IMR-90 (cell line): ENCODE data around the gene SOX6. TPM values are rescaled to one million over a fixed set of nuclear protein-coding genes. Genes with fewer than 3 reads are reported as not detected.

Source experiments
- ATAC-seq: fragments of 200-7000 bp; cut with Tn5 transposase; 2 replicates; pipeline ENCODE4 v1.9.1; 2020; ENCODE audit warnings: low read depth, mild to moderate bottlenecking, moderate library complexity
- BruUV-seq: library from RNA; stranded (reverse); fragments of 400-500 nt; replicated peaks from 2 replicates; lab custom pipeline; 2021; lab: Mats Ljungman, UMichigan
- CTCF ChIA-PET: fragments of 300-600 bp; formaldehyde crosslinking; extraction: SDS; loops from one replicate; lab custom pipeline; 2021; ENCODE audit warnings: antibody characterized with exemption; lab: Yijun Ruan, JAX
- POLR2A ChIA-PET: fragments of 300-600 bp; sonication (Branson Sonifier 250); formaldehyde crosslinking; loops from one replicate; lab custom pipeline; 2022; ENCODE audit warnings: antibody characterized with exemption; ENCODE audit not compliant: unreplicated experiment; lab: Charles Lee
- DNase-seq: peaks from one replicate; pipeline ENCODE4 v3.0.0; 2013
- H2AFZ ChIP-seq: replicated peaks from 2 replicates; pipeline ENCODE3; 2013; ENCODE audit warnings: low read length, mild to moderate bottlenecking; ENCODE audit not compliant: poor library complexity
- H2AK5ac ChIP-seq: 2 replicates; pipeline ENCODE4 v1.6.1; 2013; ENCODE audit warnings: low read depth, low read length, inconsistent platforms
- H2AK9ac ChIP-seq: replicated peaks from 2 replicates; pipeline ENCODE3; 2013; ENCODE audit warnings: mild to moderate bottlenecking, low read depth, low read length, moderate library complexity; ENCODE audit not compliant: poor library complexity
- H2BK120ac ChIP-seq: 2 replicates; pipeline ENCODE4 v1.6.1; 2013; ENCODE audit warnings: low read depth, low read length, inconsistent platforms
- H2BK15ac ChIP-seq: 3 replicates; pipeline ENCODE4 v1.6.1; 2013; ENCODE audit warnings: low read depth, low read length, inconsistent platforms
- H2BK20ac ChIP-seq: 2 replicates; pipeline ENCODE4 v1.6.1; 2013; ENCODE audit warnings: low read depth, mild to moderate bottlenecking, inconsistent platforms, low read length, moderate library complexity
- H2BK5ac ChIP-seq: 2 replicates; pipeline ENCODE4 v1.6.1; 2013; ENCODE audit warnings: mild to moderate bottlenecking, low read depth, low read length, inconsistent platforms; ENCODE audit not compliant: poor library complexity, severe bottlenecking
- H3K14ac ChIP-seq: replicated peaks from 2 replicates; pipeline ENCODE4 v1.6.1; 2013; ENCODE audit warnings: low read depth, low read length, inconsistent platforms
- H3K18ac ChIP-seq: 2 replicates; pipeline ENCODE4 v1.6.1; 2013; ENCODE audit warnings: low read depth, low read length, control low read depth
- H3K23ac ChIP-seq: 2 replicates; pipeline ENCODE4 v1.6.1; 2013; ENCODE audit warnings: low read depth, low read length, inconsistent platforms
- H3K27ac ChIP-seq: 2 replicates; pipeline ENCODE4 v1.5.1; 2013; ENCODE audit warnings: mild to moderate bottlenecking, control low read depth, low read length; ENCODE audit not compliant: insufficient read depth
- H3K27me3 ChIP-seq: 2 replicates; pipeline ENCODE4 v1.6.1; 2013; ENCODE audit warnings: low read length; ENCODE audit not compliant: control insufficient read depth, insufficient read depth
- H3K36me3 ChIP-seq: 2 replicates; pipeline ENCODE4 v1.6.1; 2013; ENCODE audit warnings: low read length, mixed read lengths; ENCODE audit not compliant: control insufficient read depth, insufficient read depth
- H3K4ac ChIP-seq: 2 replicates; pipeline ENCODE4 v1.6.1; 2013; ENCODE audit warnings: low read depth, low read length, inconsistent platforms
- H3K4me1 ChIP-seq: 2 replicates; pipeline ENCODE4 v1.6.1; 2013; ENCODE audit warnings: low read length, mixed read lengths; ENCODE audit not compliant: control insufficient read depth, insufficient read depth
- H3K4me2 ChIP-seq: 2 replicates; pipeline ENCODE4 v1.6.1; 2013; ENCODE audit warnings: low read depth, mild to moderate bottlenecking, control low read depth, low read length, moderate library complexity
- H3K4me3 ChIP-seq: 2 replicates; pipeline ENCODE4 v1.5.1; 2013; ENCODE audit warnings: low read depth, mild to moderate bottlenecking, control low read depth, low read length, moderate library complexity; ENCODE audit not compliant: insufficient read depth
- H3K56ac ChIP-seq: 2 replicates; pipeline ENCODE4 v1.6.1; 2013; ENCODE audit warnings: low read length, inconsistent platforms; ENCODE audit not compliant: insufficient read depth; ENCODE audit errors: extremely low read depth
- H3K79me1 ChIP-seq, 2 experiments: 2 replicates each; pipeline ENCODE4 v1.6.1; 2013; ENCODE audit warnings: low read length in 2 of 2, inconsistent platforms in 1 of 2, low read depth in 1 of 2
- H3K9ac ChIP-seq: 2 replicates; pipeline ENCODE4 v1.6.1; 2013; ENCODE audit warnings: low read depth, low read length, control low read depth
- H3K9me1 ChIP-seq: 2 replicates; pipeline ENCODE4 v1.6.1; 2013; ENCODE audit warnings: low read length, inconsistent platforms; ENCODE audit not compliant: insufficient read depth
- H3K9me3 ChIP-seq: 2 replicates; pipeline ENCODE4 v1.6.1; 2013; ENCODE audit warnings: low read length; ENCODE audit not compliant: control insufficient read depth, insufficient read depth
- H4K20me1 ChIP-seq: 2 replicates; pipeline ENCODE4 v1.6.1; 2013; ENCODE audit warnings: low read length, inconsistent platforms; ENCODE audit not compliant: insufficient read depth
- H4K5ac ChIP-seq: 2 replicates; pipeline ENCODE4 v1.6.1; 2013; ENCODE audit warnings: mild to moderate bottlenecking, low read depth, low read length, control low read depth
- H4K8ac ChIP-seq, 2 experiments: 2 replicates each; pipeline ENCODE4 v1.6.1; 2013; ENCODE audit warnings: low read depth in 2 of 2, low read length in 2 of 2, control low read depth in 1 of 2, inconsistent platforms in 1 of 2
- H4K91ac ChIP-seq: 2 replicates; pipeline ENCODE4 v1.6.1; 2013; ENCODE audit warnings: low read depth, low read length, inconsistent platforms; ENCODE audit not compliant: insufficient read depth
- BHLHE40 ChIP-seq: fragments of 150-350 bp; IDR thresholded peaks from 2 replicates; pipeline ENCODE4 v1.6.1; 2016; ENCODE audit warnings: mild to moderate bottlenecking, low read depth, low read length
- CEBPB ChIP-seq: IDR thresholded peaks from 2 replicates; pipeline ENCODE4 v1.6.1; 2012; ENCODE audit warnings: low read depth, low read length, improper control_type of control experiment
- CHD1 ChIP-seq: IDR thresholded peaks from 2 replicates; pipeline ENCODE4 v1.6.1; 2012; ENCODE audit warnings: low read depth, low read length, improper control_type of control experiment
- CTCF ChIP-seq: conservative IDR thresholded peaks from 2 replicates; pipeline ENCODE4 v1.5.1; 2012; ENCODE audit warnings: mild to moderate bottlenecking, low read depth, low read length, improper control_type of control experiment
- ELK1 ChIP-seq: fragments of 150-350 bp; IDR thresholded peaks from 2 replicates; pipeline ENCODE4 v1.6.1; 2016; ENCODE audit warnings: low read depth, mild to moderate bottlenecking, low read length, moderate library complexity, borderline replicate concordance
- FOS ChIP-seq: fragments of 150-350 bp; IDR thresholded peaks from 2 replicates; pipeline ENCODE4 v1.6.1; 2016; ENCODE audit warnings: low read depth, low read length
- MAFK ChIP-seq: IDR thresholded peaks from 2 replicates; pipeline ENCODE4 v1.6.1; 2012; ENCODE audit warnings: low read depth, low read length, improper control_type of control experiment
- MAZ ChIP-seq: IDR thresholded peaks from 2 replicates; pipeline ENCODE4 v1.6.1; 2012; ENCODE audit warnings: low read depth, mild to moderate bottlenecking, low read length, improper control_type of control experiment, moderate library complexity, borderline replicate concordance
- MXI1 ChIP-seq: IDR thresholded peaks from 2 replicates; pipeline ENCODE4 v1.6.1; 2012; ENCODE audit warnings: low read depth, mild to moderate bottlenecking, low read length, moderate library complexity, borderline replicate concordance
- NFE2L2 ChIP-seq: fragments of 150-350 bp; IDR thresholded peaks from 2 replicates; pipeline ENCODE4 v1.6.1; 2016; ENCODE audit warnings: low read depth, mild to moderate bottlenecking, low read length
- POLR2A ChIP-seq: IDR thresholded peaks from 2 replicates; pipeline ENCODE4 v1.6.1; 2012; ENCODE audit warnings: mild to moderate bottlenecking, low read depth, low read length
- RAD21 ChIP-seq: IDR thresholded peaks from 2 replicates; pipeline ENCODE4 v1.6.1; 2012; ENCODE audit warnings: low read length, improper control_type of control experiment
- RCOR1 ChIP-seq: IDR thresholded peaks from 2 replicates; pipeline ENCODE4 v1.6.1; 2012; ENCODE audit warnings: mild to moderate bottlenecking, low read length, improper control_type of control experiment; ENCODE audit not compliant: insufficient replicate concordance
- RFX5 ChIP-seq: IDR thresholded peaks from 2 replicates; pipeline ENCODE4 v1.8.0; 2012; ENCODE audit warnings: low read depth, mild to moderate bottlenecking, low read length, moderate library complexity
- SMC3 ChIP-seq: fragments of 150-350 bp; IDR thresholded peaks from 2 replicates; pipeline ENCODE4 v1.6.1; 2016; ENCODE audit warnings: low read depth, mild to moderate bottlenecking, antibody characterized with exemption, low read length, moderate library complexity
- USF2 ChIP-seq: fragments of 150-350 bp; IDR thresholded peaks from 2 replicates; pipeline ENCODE4 v1.6.1; 2017; ENCODE audit warnings: mild to moderate bottlenecking, antibody characterized with exemption, low read length, low read depth
- dilution Hi-C: fragments of 300-500 bp; cut with HindIII; formaldehyde crosslinking; loops from one replicate; pipeline ENCODE4 v1.14.3; 2018; ENCODE audit warnings: low sequenced_read_pairs; ENCODE audit not compliant: unreplicated experiment
- in situ Hi-C: fragments of 300-500 bp; cut with MboI; formaldehyde crosslinking; loops from 3 replicates; pipeline ENCODE4 v1.14.3; 2019; ENCODE audit warnings: low sequenced_read_pairs, inconsistent platforms, mixed read lengths
- intact Hi-C: fragments of 100-400 bp; cut with micrococcal nuclease; formaldehyde crosslinking; loops from 2 replicates; pipeline ENCODE4 v1.10.0; 2022
- polyA plus RNA-seq, 3 experiments: library from polyadenylated mRNA; depleted of rRNA; stranded (reverse); fragments of >200 nt; gene quantifications; 2 replicates each; pipeline ENCODE4 v1.2.3, GENCODE V29; 2012; ENCODE audit warnings: low replicate concordance in 1 of 3
- total RNA-seq: library from RNA; depleted of rRNA; stranded (reverse); fragments of >200 nt; gene quantifications from 2 replicates; pipeline ENCODE4 v1.2.3, GENCODE V29; 2012

SOX6 gene
- total and polyA plus RNA-seq, 2 of the 4 experiments (the other 2 are of a cell fraction): 1.7 to 7.7 TPM

GRCh38 chr11:15927864-15928217 is 428.5 kb downstream of the SOX6 start:
- H3K18ac ChIP-seq: no peak overlapping the region
- H3K79me1 ChIP-seq: no peaks in the 10 kb centered on the region
- intact Hi-C loops: no loop called here
- no peak overlapping the region for H4K8ac ChIP-seq
- H2BK120ac ChIP-seq: no peak overlapping the region
- no peak overlapping the region for H3K27ac ChIP-seq
- in situ Hi-C loops: no loop called here
- no peak overlapping the region for H4K5ac ChIP-seq
- H2BK15ac ChIP-seq: no peak overlapping the region
- H3K9ac ChIP-seq: no peak overlapping the region
- peaks cover 2% of the 10 kb centered on the region for H3K9me3 ChIP-seq
- no peak overlapping the region for H3K56ac ChIP-seq
- H2AK9ac ChIP-seq: no peak overlapping the region
- no peak for ATAC-seq
- DNase-seq: no peak
- no peak overlapping the region for H2AK5ac ChIP-seq
- TF ChIP-seq CTCF: no peak
- no peak for TF ChIP-seq POLR2A
- no peak for TF ChIP-seq RFX5
- no peak for TF ChIP-seq MAZ
- no peak for TF ChIP-seq CHD1
- TF ChIP-seq BHLHE40: no peak
- TF ChIP-seq USF2: no peak
- no peak for TF ChIP-seq RAD21
- no peak for TF ChIP-seq CEBPB
- TF ChIP-seq RCOR1: no peak
- no peak for TF ChIP-seq MXI1
- no peak for TF ChIP-seq NFE2L2
- no peak for TF ChIP-seq MAFK
- TF ChIP-seq SMC3: no peak
- no peak for TF ChIP-seq ELK1
- TF ChIP-seq FOS: no peak
- H4K20me1 ChIP-seq: no peaks in the 10 kb centered on the region
- no peak overlapping the region for H3K4ac ChIP-seq
- no peak overlapping the region for H4K91ac ChIP-seq
- no peak overlapping the region for H3K23ac ChIP-seq
- H3K36me3 ChIP-seq: no peaks in the 10 kb centered on the region
- H3K14ac ChIP-seq: no peak overlapping the region
- no peaks in the 10 kb centered on the region for H3K9me1 ChIP-seq
- peaks cover 3% of the 10 kb centered on the region; the same call in 1 of the 2 replicates for H3K27me3 ChIP-seq
- H2BK5ac ChIP-seq: no peak overlapping the region
- H2BK20ac ChIP-seq: no peak overlapping the region
- no peaks in the 10 kb centered on the region; the same call in 1 of the 2 replicates for H3K4me1 ChIP-seq
- dilution Hi-C loops: no loop called here
- no TSS peak for BruUV-seq
- H2AFZ ChIP-seq: no peak overlapping the region
- POLR2A ChIA-PET: no interaction called here
- H3K4me2 ChIP-seq: no peak overlapping the region
- no peak overlapping the region for H3K4me3 ChIP-seq
- CTCF ChIA-PET: interaction anchor here (0.6 kb wide), 1 partner anchor 53 kb away, joined by 4 read pairs; no protein-coding TSS in a partner anchor
